WERI-Rb-1 (cell line): ENCODE results near the gene CA9.

Experiments
- DNase-seq: peaks from one replicate; pipeline ENCODE4 v3.0.0-alpha.2; 2020
- H3K27ac ChIP-seq: fragments of 250-450 bp; sonication (Bioruptor Pico); 2 replicates; pipeline ENCODE4 v1.5.1; 2020; ENCODE audit warnings: mild to moderate bottlenecking, moderate library complexity
- H3K27me3 ChIP-seq: fragments of 250-450 bp; sonication (Bioruptor Pico); 2 replicates; pipeline ENCODE4 v1.5.1; 2021; ENCODE audit warnings: mild to moderate bottlenecking, low read depth, moderate library complexity; ENCODE audit not compliant: insufficient read depth, severe bottlenecking
- H3K36me3 ChIP-seq: fragments of 250-450 bp; sonication (Bioruptor Pico); 2 replicates; pipeline ENCODE4 v1.5.1; 2020; ENCODE audit warnings: mild to moderate bottlenecking, moderate library complexity
- H3K4me3 ChIP-seq: 2 replicates; pipeline ENCODE4 v1.5.1; 2011; ENCODE audit warnings: low read depth, mild to moderate bottlenecking, control low read depth, low read length
- H3K9me3 ChIP-seq: fragments of 250-450 bp; sonication (Bioruptor Pico); 2 replicates; pipeline ENCODE4 v1.5.1; 2021; ENCODE audit warnings: mild to moderate bottlenecking, moderate library complexity; ENCODE audit not compliant: severe bottlenecking
- TF ChIP-seq, protein P1 (sequence below): IDR thresholded peaks from 2 replicates; pipeline ENCODE4 v1.5.1; 2011; ENCODE audit warnings: low read depth, mild to moderate bottlenecking, control low read depth, inconsistent platforms, low read length

The CA9 gene

DNA sequence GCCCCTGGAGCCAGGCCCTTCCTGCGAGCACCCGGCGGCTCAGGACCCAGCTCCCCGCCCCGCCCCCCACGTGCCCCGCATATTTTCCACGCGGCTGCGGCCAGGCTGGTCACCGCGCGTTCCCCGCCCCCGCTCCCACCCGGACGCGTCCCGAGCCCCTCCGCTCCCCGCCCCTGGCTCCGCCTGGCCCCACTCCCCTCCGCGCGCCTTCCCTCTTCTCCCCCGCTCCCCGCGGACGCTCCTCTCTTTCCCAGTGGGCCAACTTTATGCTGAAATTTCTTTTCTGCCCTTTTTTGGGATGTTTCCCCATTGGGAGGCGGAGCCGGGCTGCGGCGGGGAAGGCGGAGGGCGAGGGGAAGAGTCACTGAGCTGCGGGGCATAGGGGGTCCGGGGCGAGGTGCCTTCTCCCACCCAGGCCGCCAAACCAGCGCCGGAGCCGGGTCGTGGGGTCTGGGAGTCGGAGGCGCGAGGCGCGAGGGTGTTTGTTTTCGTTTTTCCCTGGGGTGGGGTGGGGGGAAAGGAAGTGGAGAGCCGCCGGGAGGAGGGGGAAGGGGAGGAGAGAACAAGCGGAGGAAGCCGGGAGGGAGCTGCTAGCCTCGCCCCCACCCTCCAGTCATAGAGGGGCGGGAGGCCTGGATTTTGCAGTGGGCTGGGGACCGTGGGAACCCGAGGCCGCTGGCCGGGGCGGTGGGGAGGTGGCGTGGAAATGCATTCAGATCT, 17.0 kb downstream of the CA9 start:
- H3K27ac ChIP-seq, result no peak overlapping the region
- H3K36me3 ChIP-seq, result peaks cover 2% of the 10 kb centered on the region
- TF ChIP-seq, protein P1, sequence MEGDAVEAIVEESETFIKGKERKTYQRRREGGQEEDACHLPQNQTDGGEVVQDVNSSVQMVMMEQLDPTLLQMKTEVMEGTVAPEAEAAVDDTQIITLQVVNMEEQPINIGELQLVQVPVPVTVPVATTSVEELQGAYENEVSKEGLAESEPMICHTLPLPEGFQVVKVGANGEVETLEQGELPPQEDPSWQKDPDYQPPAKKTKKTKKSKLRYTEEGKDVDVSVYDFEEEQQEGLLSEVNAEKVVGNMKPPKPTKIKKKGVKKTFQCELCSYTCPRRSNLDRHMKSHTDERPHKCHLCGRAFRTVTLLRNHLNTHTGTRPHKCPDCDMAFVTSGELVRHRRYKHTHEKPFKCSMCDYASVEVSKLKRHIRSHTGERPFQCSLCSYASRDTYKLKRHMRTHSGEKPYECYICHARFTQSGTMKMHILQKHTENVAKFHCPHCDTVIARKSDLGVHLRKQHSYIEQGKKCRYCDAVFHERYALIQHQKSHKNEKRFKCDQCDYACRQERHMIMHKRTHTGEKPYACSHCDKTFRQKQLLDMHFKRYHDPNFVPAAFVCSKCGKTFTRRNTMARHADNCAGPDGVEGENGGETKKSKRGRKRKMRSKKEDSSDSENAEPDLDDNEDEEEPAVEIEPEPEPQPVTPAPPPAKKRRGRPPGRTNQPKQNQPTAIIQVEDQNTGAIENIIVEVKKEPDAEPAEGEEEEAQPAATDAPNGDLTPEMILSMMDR, result no peak
- no peaks in the 10 kb centered on the region for H3K9me3 ChIP-seq
- peak; percentile 56 for DNase-seq
- no peaks in the 10 kb centered on the region for H3K27me3 ChIP-seq
- H3K4me3 ChIP-seq, result peak overlapping the region; percentile 65

- Histone ChIP-seq H3K9me3 (no peaks in the 10 kb centered on the region), H3K4me3 (peak overlapping the region; percentile 65), H3K36me3 (peaks cover 7% of the 10 kb centered on the region), H3K27me3 (no peaks in the 10 kb centered on the region), H3K27ac (no peak overlapping the region)
- TF ChIP-seq, protein P1, result no peak
- DNase-seq, result no peak
Measured at GRCh38 chr9:35691334-35691650, 17.6 kb downstream of the CA9 start.

- no peak for DNase-seq
- Histone ChIP-seq H3K27me3 (no peaks in the 10 kb centered on the region), H3K27ac (no peak overlapping the region), H3K4me3 (no peak overlapping the region), H3K36me3 (peaks cover 12% of the 10 kb centered on the region), H3K9me3 (no peaks in the 10 kb centered on the region)
- TF ChIP-seq, protein P1, result no peak
Measured at GRCh38 chr9:35691757-35692301, 18.1 kb downstream of the CA9 start.

DNA sequence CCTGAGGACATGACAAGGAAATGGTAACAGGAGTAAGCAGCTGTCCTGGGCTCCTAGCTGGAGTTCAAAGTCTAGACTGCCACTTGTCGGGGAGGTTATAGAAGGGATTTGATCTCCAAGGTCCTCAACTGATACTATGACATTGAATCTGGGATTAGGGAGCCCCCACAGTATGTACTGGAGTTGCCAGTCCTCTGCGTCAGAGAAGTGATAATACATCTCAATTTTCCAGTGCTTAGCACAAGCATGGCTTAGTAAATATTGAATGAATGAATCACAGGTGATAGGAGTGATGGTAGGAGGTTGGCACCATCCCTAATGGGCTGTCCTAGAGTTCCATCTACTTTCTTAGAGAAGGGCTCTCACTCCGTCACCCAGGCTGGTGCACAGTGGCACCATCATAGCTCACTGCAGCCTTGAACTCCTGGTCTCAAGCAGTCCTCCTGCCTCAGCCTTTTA, 22.2 kb downstream of the CA9 start:
- TF ChIP-seq, protein P1, result no peak
- no peaks in the 10 kb centered on the region for H3K27me3 ChIP-seq
- no peak for DNase-seq
- no peak overlapping the region for H3K4me3 ChIP-seq
- H3K27ac ChIP-seq, result no peak overlapping the region
- H3K36me3 ChIP-seq, result peaks cover 42% of the 10 kb centered on the region
- no peaks in the 10 kb centered on the region for H3K9me3 ChIP-seq

- no peaks in the 10 kb centered on the region for H3K9me3 ChIP-seq
- TF ChIP-seq, protein P1, result peak; percentile 95
- no peak overlapping the region for H3K4me3 ChIP-seq
- peak; percentile 60 for DNase-seq
- H3K36me3 ChIP-seq, result peaks cover 49% of the 10 kb centered on the region
- no peak overlapping the region for H3K27ac ChIP-seq
- H3K27me3 ChIP-seq, result no peaks in the 10 kb centered on the region
Measured at GRCh38 chr9:35696520-35697215, 22.9 kb downstream of the CA9 start.
